22Rv1 (cell line): ENCODE measurements around the gene MEIS2.

Experiments used
- CTCF ChIP-seq: fragments of 450-650 bp; IDR thresholded peaks from 2 replicates; pipeline ENCODE4 v1.5.1; 2017; ENCODE audit warnings: mild to moderate bottlenecking
- ZFX ChIP-seq: fragments of 450-650 bp; IDR thresholded peaks from 2 replicates; pipeline ENCODE4 v1.6.1; 2017; ENCODE audit warnings: antibody characterized with exemption, borderline replicate concordance

DNA sequence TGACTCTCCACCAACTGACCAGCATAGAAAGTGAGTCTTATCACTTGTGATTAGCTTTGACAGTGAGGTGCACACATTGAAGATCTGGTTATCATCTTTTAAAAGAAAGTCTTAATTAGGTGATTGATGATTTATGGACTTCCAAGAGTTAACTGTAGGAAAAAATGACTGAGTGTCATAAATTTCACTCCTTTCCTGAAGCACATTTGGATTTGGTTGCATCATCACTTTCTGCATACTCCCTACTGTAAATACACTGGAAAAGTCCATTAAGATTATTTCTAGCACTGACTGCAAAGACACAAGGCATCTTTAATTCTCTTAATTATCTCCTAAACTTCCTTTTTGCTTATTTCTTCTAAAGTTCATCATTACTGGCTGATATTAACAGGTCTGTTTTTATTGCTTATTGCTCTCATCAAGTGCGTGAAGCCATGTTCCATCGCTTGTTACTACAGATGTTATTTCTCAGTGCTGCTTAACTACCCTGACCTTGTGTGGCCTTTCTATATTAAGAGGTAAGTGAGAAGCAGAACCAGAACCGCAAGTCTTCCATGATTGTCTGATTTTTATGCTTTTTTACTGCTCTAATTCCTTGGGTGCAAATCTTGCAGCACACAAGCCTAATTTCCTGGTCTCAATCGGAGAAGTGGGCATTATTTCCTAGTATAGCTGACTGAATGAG lies 153.2 kb downstream of the MEIS2 start:
- TF ChIP-seq CTCF, result no peak
- TF ChIP-seq ZFX, result no peak
